ENCODE measurements around the gene AIRE. TPM values are rescaled to one million over a fixed set of nuclear protein-coding genes. Genes with fewer than 3 reads are reported as not detected.

AIRE gene
- total RNA-seq, 2 experiments from 2014 or later = 0.11 to 0.16 TPM

- no peaks in the 10 kb centered on the region for H3K36me3 Mint-ChIP-seq (ENCODE audit: low read depth)
- peak in 10 of 14 experiments; percentile 10 to 53 (median 27) for DNase-seq
Measured at GRCh38 chr21:44267655-44268142, 18.0 kb upstream of the AIRE start.

DNA sequence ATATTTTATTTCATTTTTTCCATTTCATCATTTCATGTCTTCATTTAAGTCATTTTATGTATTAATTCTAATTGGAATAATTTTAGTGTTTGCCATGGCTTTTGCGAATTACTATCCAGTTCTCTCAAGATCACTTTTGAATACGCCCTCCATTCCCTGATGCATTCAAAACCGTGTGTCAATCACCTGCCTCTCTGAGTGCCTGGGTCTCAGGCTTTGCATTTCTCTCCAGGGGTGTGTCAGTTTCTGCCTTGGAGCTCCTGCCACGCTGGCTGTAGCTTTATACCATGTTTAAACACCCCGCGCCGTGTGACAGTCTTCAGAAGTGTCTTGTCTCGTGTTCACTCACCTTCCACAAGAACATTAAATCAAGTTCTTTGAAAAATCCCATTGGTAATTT lies 16.6 kb upstream of the AIRE start:
- POLR2A ChIA-PET = no interaction called here
- no peaks in the 10 kb centered on the region for H3K9me3 ChIP-seq (ENCODE audit: control insufficient read depth in 1 of 2, insufficient read depth in 1 of 2, low read length in 2 of 2)
- no peak overlapping the region for H3K27ac ChIP-seq (ENCODE audit: low read depth in 1 of 2, low read length in 2 of 2)
- Mint-ChIP-seq H3K27ac (no peak overlapping the region), H3K4me1 (ENCODE audit: low read depth) (no peaks in the 10 kb centered on the region), H3K9me3 (no peaks in the 10 kb centered on the region), H3K36me3 (ENCODE audit: low read depth) (no peaks in the 10 kb centered on the region), H3K4me3 (no peak overlapping the region), H3K27me3 (no peaks in the 10 kb centered on the region)
- no peaks in the 10 kb centered on the region for H3K36me3 ChIP-seq (ENCODE audit: insufficient read depth, low read length)
- no peak overlapping the region for H3K4me3 ChIP-seq (ENCODE audit: low read length)
- no peak for DNase-seq
- no peak for TF ChIP-seq CTCF (IDR thresholded peaks at IDR 0.05)
- CTCF ChIA-PET = no interaction called here
- H3K4me1 ChIP-seq (ENCODE audit: insufficient read depth, low read length) = no peaks in the 10 kb centered on the region
- ATAC-seq (ENCODE audit: poor library complexity) = no peak
- intact Hi-C loops (cut with DNase I, micrococcal nuclease) = no loop called here
- no peaks in the 10 kb centered on the region for H3K27me3 ChIP-seq (ENCODE audit: control insufficient read depth in 1 of 2, insufficient read depth in 2 of 2, low read length in 2 of 2)

More at GRCh38 chr21:44267655-44268142, 18.0 kb upstream of the AIRE start:
- Mint-ChIP-seq H3K4me1 (ENCODE audit: low read depth) (no peaks in the 10 kb centered on the region), H3K9me3 (no peaks in the 10 kb centered on the region), H3K27ac (no peak overlapping the region), H3K27me3 (no peaks in the 10 kb centered on the region), H3K4me3 (no peak overlapping the region)
- no peak overlapping the region for H3K4me3 ChIP-seq (ENCODE audit: low read length)
- POLR2A ChIA-PET = no interaction called here
- CTCF ChIA-PET = interaction anchor here (0.6 to 1.9 kb wide), 3 partner anchors 11 to 479 kb away, joined by 3 to 5 read pairs (median 3); no protein-coding TSS in a partner anchor
- no peaks in the 10 kb centered on the region for H3K4me1 ChIP-seq (ENCODE audit: insufficient read depth, low read length)
- intact Hi-C loops (cut with DNase I, micrococcal nuclease) = no loop called here
- TF ChIP-seq CTCF (IDR thresholded peaks at IDR 0.05) = peak; percentile 41
- ATAC-seq (ENCODE audit: poor library complexity) = no peak
- H3K27ac ChIP-seq (ENCODE audit: low read depth in 1 of 2, low read length in 2 of 2) = no peak overlapping the region
- no peaks in the 10 kb centered on the region for H3K9me3 ChIP-seq (ENCODE audit: control insufficient read depth in 1 of 2, insufficient read depth in 1 of 2, low read length in 2 of 2)
- H3K27me3 ChIP-seq (ENCODE audit: control insufficient read depth in 1 of 2, insufficient read depth in 2 of 2, low read length in 2 of 2) = no peaks in the 10 kb centered on the region
- H3K36me3 ChIP-seq (ENCODE audit: insufficient read depth, low read length) = no peaks in the 10 kb centered on the region

- H3K4me3 Mint-ChIP-seq = no peak overlapping the region
- no peaks in the 10 kb centered on the region for H3K4me1 ChIP-seq (ENCODE audit: insufficient read depth, low read length)
- no peaks in the 10 kb centered on the region for H3K27me3 Mint-ChIP-seq
- ChIA-PET POLR2A (no interaction called here), CTCF (no interaction called here)
- no peak overlapping the region for H3K27ac Mint-ChIP-seq
- no peaks in the 10 kb centered on the region for H3K27me3 ChIP-seq (ENCODE audit: control insufficient read depth in 1 of 2, insufficient read depth in 2 of 2, low read length in 2 of 2)
- intact Hi-C loops (cut with DNase I, micrococcal nuclease) = no loop called here
- DNase-seq = no peak
- no peaks in the 10 kb centered on the region for H3K36me3 Mint-ChIP-seq (ENCODE audit: low read depth)
- no peak overlapping the region for H3K4me3 ChIP-seq (ENCODE audit: low read length)
- no peak for ATAC-seq (ENCODE audit: poor library complexity)
- H3K27ac ChIP-seq (ENCODE audit: low read depth in 1 of 2, low read length in 2 of 2) = no peak overlapping the region
- no peaks in the 10 kb centered on the region for H3K4me1 Mint-ChIP-seq (ENCODE audit: low read depth)
- TF ChIP-seq CTCF (IDR thresholded peaks at IDR 0.05) = no peak
- no peaks in the 10 kb centered on the region for H3K36me3 ChIP-seq (ENCODE audit: insufficient read depth, low read length)
- no peaks in the 10 kb centered on the region for H3K9me3 Mint-ChIP-seq
- no peaks in the 10 kb centered on the region for H3K9me3 ChIP-seq (ENCODE audit: control insufficient read depth in 1 of 2, insufficient read depth in 1 of 2, low read length in 2 of 2)
Measured at GRCh38 chr21:44271558-44272283, 14.0 kb upstream of the AIRE start.

All from CD4-positive, alpha-beta T cell (primary cell).